ENCODE measurements around the gene DENND1C. TPM values are rescaled to one million over a fixed set of nuclear protein-coding genes. Genes with fewer than 3 reads are reported as not detected.
A peak's percentile ranks its signal among the peaks of the same experiment; 100 is the strongest.

Gene DENND1C
- total RNA-seq, 1 experiment from 2014 or later, result 0.11 TPM

- Histone ChIP-seq H3K27ac (ENCODE audit: low read depth, low read length, poor library complexity, severe bottlenecking) (peak within 1 kb of the TSS; percentile 64), H3K4me3 (ENCODE audit: low read depth, low read length, poor library complexity, severe bottlenecking) (peak within 1 kb of the TSS; percentile 80), H3K4me1 (ENCODE audit: insufficient read depth, low read length, poor library complexity, severe bottlenecking) (peaks cover 13% of the 10 kb centered on the region), H3K27me3 (replicated peaks; ENCODE audit: insufficient read depth, low read depth, low read length, poor library complexity) (peaks cover 5% of the 10 kb centered on the region), H3K36me3 (ENCODE audit: insufficient read depth, low read length, poor library complexity, severe bottlenecking) (peaks cover 6% of the 10 kb centered on the region), H3K9me3 (ENCODE audit: low read depth, low read length, poor library complexity, severe bottlenecking) (no peaks in the 10 kb centered on the region)
- no TSS peak for BruUV-seq (replicated peaks)
- POLR2A ChIA-PET (ENCODE audit: low non-redundant PET), result no interaction called here
- TF ChIP-seq CTCF (conservative IDR thresholded peaks at IDR 0.05; ENCODE audit: low read depth, low read length) (no peak), EZH2 (IDR thresholded peaks at IDR 0.05; ENCODE audit: borderline replicate concordance, low read depth, low read length, poor library complexity, severe bottlenecking) (no peak)
- DNase-seq (ENCODE audit: low spot score), result peak; percentile 89
- CTCF ChIA-PET, result interaction anchor here (0.6 kb wide), 1 partner anchor 199 kb away, joined by 3 read pairs; no protein-coding TSS in a partner anchor
- intact Hi-C loops (cut with micrococcal nuclease; ENCODE audit: unreplicated experiment), result no loop called here
Measured at GRCh38 chr19:6459262-6460098, 22.1 kb downstream of the DENND1C start, which contains the start of gene SLC25A23. SLC25A23 (minus strand) TSS chr19:6459792; CDS start chr19:6459628, 164 bp downstream.

- ChIA-PET CTCF (interaction anchor here (0.6 kb wide), 1 partner anchor 198 kb away, joined by 3 read pairs; no protein-coding TSS in a partner anchor), POLR2A (ENCODE audit: low non-redundant PET) (no interaction called here)
- peaks cover 5% of the 10 kb centered on the region for H3K9me3 ChIP-seq (ENCODE audit: low read depth, low read length, poor library complexity, severe bottlenecking)
- intact Hi-C loops (cut with micrococcal nuclease; ENCODE audit: unreplicated experiment), result no loop called here
- H3K4me1 ChIP-seq (ENCODE audit: insufficient read depth, low read length, poor library complexity, severe bottlenecking), result peaks cover 13% of the 10 kb centered on the region
- DNase-seq (ENCODE audit: low spot score), result no peak
- H3K27ac ChIP-seq (ENCODE audit: low read depth, low read length, poor library complexity, severe bottlenecking), result peak overlapping the region; percentile 64
- TF ChIP-seq CTCF (conservative IDR thresholded peaks at IDR 0.05; ENCODE audit: low read depth, low read length) (no peak), EZH2 (IDR thresholded peaks at IDR 0.05; ENCODE audit: borderline replicate concordance, low read depth, low read length, poor library complexity, severe bottlenecking) (no peak)
- BruUV-seq (replicated peaks), result no TSS peak
- H3K27me3 ChIP-seq (replicated peaks; ENCODE audit: insufficient read depth, low read depth, low read length, poor library complexity), result peaks cover under 1% of the 10 kb centered on the region
- peak overlapping the region; percentile 80 for H3K4me3 ChIP-seq (ENCODE audit: low read depth, low read length, poor library complexity, severe bottlenecking)
- peaks cover 13% of the 10 kb centered on the region for H3K36me3 ChIP-seq (ENCODE audit: insufficient read depth, low read length, poor library complexity, severe bottlenecking)
Measured at GRCh38 chr19:6458695-6459261, 22.8 kb downstream of the DENND1C start.

- H3K27me3 ChIP-seq (replicated peaks; ENCODE audit: insufficient read depth, low read depth, low read length, poor library complexity), result no peaks in the 10 kb centered on the region
- peaks cover 17% of the 10 kb centered on the region for H3K36me3 ChIP-seq (ENCODE audit: insufficient read depth, low read length, poor library complexity, severe bottlenecking)
- CTCF ChIA-PET, result no interaction called here
- H3K27ac ChIP-seq (ENCODE audit: low read depth, low read length, poor library complexity, severe bottlenecking), result no peak overlapping the region
- TF ChIP-seq CTCF (conservative IDR thresholded peaks at IDR 0.05; ENCODE audit: low read depth, low read length) (no peak), EZH2 (IDR thresholded peaks at IDR 0.05; ENCODE audit: borderline replicate concordance, low read depth, low read length, poor library complexity, severe bottlenecking) (no peak)
- POLR2A ChIA-PET (ENCODE audit: low non-redundant PET), result no interaction called here
- no peak for DNase-seq (ENCODE audit: low spot score)
- intact Hi-C loops (cut with micrococcal nuclease; ENCODE audit: unreplicated experiment), result no loop called here
- no TSS peak for BruUV-seq (replicated peaks)
- H3K9me3 ChIP-seq (ENCODE audit: low read depth, low read length, poor library complexity, severe bottlenecking), result peaks cover 6% of the 10 kb centered on the region
- H3K4me3 ChIP-seq (ENCODE audit: low read depth, low read length, poor library complexity, severe bottlenecking), result peak overlapping the region; percentile 80
- peaks cover 13% of the 10 kb centered on the region for H3K4me1 ChIP-seq (ENCODE audit: insufficient read depth, low read length, poor library complexity, severe bottlenecking)
Measured at GRCh38 chr19:6457958-6458694, 23.5 kb downstream of the DENND1C start.
